GM21825 (cell line): ENCODE data around the gene HNMT.
A peak's percentile ranks its signal among the peaks of the same experiment; 100 is the strongest.

Experiments
- ATAC-seq: cut with Tn5 transposase; IDR thresholded peaks from one replicate; pipeline ENCODE4 v1.9.1; 2021; ENCODE audit warnings: mild to moderate bottlenecking, moderate library complexity; ENCODE audit not compliant: unreplicated experiment

The HNMT gene

DNA sequence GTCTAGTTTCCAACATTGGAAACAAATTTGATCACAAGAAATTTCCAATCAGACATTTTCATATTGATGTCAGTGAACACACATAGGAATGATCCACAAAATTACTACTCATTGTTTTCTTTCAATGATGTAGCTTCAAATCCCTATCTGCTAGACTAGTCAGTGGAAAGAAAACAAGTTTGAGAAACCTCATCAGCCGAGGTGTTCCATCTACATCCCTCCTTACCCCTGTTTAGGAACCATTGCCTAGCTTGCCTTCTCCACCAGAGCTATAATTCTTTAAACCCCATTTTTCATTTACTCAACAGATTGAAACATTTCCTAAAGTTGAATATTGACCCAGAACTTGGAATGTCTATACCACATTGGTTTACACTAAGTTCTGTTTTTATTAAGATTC, 45.3 kb downstream of the HNMT start:
- ATAC-seq = no peak

DNA sequence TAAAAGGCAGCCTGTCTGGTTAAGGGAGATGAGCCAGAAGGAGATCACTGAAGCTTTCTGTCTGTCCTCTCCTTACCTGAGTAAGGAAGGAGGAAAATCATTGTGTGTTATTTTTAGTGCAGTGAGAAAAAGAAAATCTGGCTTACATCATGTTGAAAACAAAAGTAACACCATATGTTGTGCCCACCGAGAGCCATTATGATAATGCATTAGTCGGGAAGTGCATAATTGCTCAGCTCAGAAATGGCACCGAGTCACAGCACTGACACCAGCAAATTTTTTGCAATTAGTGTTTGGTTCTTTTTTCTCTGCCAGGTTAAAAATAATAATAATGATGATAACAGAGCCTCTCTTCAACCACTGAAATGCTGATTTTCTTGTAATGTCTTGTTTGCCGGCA, 46.6 kb downstream of the HNMT start:
- ATAC-seq = no peak

DNA sequence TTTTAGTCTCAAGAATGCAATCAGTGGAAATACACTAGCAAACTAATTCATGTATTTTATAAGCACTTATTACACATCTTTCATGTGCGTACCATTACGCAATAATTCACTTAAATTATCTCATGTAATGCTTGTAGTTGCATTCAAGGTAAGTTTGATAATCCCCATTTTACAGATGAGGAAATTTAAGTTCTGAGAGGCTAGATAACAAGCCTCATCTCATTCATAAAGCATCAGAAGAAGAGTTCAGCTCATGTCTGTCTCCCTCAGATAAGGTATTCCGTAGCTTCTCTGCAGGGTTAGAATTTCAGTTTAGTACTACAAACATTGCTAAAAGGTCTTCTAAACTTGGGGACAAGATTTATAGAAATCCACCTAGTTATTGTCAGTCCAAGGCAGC, 47.8 kb downstream of the HNMT start:
- ATAC-seq = no peak

GRCh38 chr2:138012968-138013367, 48.7 kb downstream of the HNMT start:
- no peak for ATAC-seq

DNA sequence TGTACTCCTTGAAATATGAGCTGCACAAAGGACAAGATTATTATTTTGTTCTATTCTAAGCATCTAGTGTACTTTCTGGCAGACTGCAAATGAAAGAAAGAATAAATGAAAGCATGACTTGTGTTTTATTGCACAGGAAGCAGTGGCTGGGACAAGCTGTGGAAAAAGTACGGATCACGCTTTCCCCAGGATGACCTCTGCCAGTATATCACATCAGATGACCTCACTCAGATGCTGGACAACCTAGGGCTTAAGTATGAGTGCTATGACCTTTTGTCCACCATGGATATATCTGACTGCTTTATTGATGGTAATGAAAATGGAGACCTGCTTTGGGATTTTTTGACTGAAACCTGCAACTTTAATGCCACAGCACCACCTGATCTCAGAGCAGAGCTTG, 49.4 kb downstream of the HNMT start:
- no peak for ATAC-seq

- no peak for ATAC-seq
Observed at GRCh38 chr2:138015494-138015893, 51.2 kb downstream of the HNMT start.

- no peak for ATAC-seq
Observed at GRCh38 chr2:138016351-138017087, 52.2 kb downstream of the HNMT start.

- ATAC-seq = no peak
Observed at GRCh38 chr2:138017824-138018223, 53.6 kb downstream of the HNMT start.

DNA sequence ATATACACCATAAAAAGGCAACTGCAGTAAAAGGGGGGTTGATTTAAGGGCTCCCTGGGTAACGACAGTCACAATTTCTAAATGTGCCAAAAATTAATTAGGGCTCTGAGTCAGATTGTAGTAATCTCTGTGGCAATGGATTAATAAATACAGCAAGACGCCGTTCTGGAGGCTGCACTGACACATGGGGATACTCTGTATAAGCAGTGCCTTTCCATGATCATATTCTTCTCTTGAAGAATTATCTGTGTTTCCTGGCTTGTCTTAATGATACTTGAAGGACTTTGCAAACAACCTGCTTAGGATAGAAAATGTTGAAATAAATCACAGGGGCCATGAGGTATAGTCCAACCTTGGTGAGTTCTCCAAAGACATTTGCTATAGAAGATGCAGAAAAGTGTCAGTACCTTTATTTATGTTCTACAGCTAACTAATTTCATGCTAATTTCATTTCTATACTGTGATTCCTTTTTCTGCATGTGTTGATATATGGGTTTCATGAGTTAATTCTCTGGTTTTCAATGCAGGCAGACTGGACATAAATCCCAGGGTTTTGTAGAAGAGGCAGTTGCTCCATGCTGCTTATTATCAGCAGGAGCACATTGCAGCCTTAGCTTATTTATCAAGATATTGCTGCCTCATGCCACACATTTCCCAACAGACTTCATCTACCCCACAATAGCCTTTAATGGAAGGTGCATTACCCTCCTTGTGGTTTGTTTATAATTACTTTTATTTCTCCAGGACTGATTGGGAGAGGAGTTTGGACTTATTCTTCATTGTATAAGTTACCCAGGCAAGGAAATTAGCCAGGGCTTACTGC, 54.8 kb downstream of the HNMT start:
- no peak for ATAC-seq

- no peak for ATAC-seq
Observed at GRCh38 chr2:138020432-138020831, 56.2 kb downstream of the HNMT start.

DNA sequence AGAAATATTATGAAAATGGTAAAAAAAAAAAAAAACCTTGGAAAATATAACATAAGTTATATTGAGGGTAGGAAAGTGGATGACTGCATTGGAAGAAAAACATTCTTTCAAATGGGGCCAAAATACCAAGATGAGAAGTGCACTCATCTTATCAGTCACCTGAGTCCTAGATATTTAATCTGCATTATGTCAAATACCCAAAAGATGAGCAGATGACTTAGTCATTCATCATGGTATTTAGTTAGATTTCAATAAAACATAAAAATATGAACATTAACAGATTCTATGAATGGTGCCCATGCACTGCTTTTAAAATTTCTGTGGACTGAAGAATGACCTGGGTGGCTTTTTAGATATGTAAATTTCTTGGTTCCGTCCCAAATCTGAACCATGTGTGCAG, 56.9 kb downstream of the HNMT start:
- no peak for ATAC-seq

DNA sequence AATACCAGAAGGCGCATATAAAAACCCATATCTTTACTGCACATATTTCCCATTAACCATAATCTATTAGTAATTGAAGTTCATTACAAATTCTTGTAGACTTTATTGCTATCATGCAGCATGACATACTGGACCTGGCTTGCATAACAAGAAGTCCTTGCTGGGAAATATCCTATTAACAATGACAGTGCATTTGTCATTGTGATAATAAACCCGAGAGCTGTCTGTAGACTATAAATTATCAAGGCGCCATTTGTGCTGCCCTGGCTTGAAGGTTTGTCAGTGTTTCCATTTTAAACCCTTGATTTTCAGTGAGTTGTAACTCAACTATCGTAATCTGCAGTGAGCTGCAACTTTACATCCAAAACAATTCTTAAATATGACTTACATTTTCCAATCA, 59.0 kb downstream of the HNMT start:
- ATAC-seq = no peak

DNA sequence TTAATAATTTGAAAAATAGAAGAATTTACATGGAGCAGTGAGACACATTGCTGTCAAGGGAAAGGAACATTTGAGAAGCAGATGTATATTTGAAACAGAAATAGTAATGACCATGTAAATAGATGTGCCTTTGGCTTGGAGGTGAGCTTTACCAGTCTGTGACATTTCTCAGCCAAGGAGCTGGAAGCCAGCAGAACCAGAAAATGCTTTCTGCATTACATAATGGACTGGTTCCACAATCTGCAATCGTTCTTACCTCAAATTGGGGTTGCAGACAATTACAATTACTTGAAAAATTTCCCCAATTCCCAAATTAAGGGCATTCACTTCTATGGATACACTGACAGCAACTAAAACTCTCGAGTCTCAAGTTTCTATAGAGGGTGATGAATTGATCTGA, 59.7 kb downstream of the HNMT start:
- ATAC-seq = no peak

GRCh38 chr2:138026111-138027020, 62.1 kb downstream of the HNMT start:
- no peak for ATAC-seq

DNA sequence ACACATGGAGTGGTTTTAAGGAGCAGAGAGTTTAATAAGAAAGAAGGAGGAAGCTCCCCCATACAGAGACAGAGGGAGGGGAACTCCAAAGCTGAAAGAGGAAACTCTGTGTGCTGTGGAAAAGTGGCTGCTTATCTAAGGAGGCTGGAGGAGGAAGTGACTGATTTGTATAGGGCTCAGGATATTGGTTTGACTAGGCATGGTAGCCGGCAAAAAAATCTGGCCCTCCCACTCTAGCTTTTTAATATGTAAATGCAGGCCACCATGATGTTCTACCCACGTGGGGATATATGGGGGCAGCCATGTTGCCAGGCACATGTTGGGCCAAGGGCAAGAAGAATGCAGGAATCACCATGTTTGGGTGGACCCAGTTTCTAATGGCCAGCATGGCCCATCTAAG, 64.3 kb downstream of the HNMT start:
- ATAC-seq = no peak

DNA sequence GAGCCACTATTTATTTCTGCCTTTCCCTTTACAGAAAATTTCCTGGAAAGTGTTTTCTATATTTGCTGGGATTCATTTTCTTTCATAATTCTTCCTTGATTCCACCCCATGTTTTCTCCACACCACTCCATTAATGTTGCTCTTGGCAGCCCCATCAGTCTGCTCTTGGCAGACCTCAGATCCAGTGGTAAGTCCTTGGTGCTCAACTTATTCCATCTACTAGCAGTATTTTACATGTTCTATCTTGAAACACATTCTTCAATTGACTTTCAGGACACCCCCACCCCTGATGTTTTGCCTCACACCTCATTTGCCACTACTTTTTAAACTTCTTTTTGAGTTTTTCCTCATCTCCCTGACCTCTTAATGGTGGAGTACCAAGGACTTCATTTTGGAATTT, 65.0 kb downstream of the HNMT start:
- ATAC-seq = no peak

GRCh38 chr2:138030459-138030858, 66.2 kb downstream of the HNMT start:
- ATAC-seq = peak; percentile 76

GRCh38 chr2:138032334-138032733, 68.1 kb downstream of the HNMT start:
- ATAC-seq = no peak

- ATAC-seq = no peak
Observed at GRCh38 chr2:138034536-138034935, 70.3 kb downstream of the HNMT start.

DNA sequence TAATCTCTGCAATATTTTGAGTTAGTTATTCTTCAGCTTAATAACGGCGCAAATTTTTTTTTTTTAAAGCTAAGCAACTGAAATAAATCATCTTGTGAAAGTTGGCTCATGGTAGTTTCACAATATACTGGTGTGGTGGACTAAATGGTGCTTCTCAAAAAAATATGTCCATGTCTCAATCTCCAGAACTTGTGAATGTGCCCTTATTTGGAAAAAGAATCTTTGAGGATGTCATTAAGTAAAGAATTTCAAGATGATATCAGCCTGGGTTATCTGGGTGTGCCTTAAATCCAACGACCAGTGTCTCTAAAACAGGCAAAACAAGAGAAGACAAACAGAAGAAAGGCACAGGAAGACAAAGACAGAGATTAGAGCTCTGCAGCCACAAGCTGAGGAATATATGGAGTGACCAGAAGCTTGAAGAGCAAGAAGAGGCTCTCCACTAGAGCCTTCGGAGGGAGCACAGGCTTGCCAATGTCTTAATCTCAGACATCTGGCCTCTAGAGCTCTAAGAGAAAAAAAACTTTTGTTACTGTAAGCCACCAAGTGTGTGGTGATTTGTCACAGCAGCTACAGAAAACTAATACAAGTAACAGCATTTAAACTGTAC, 71.4 kb downstream of the HNMT start:
- no peak for ATAC-seq

DNA sequence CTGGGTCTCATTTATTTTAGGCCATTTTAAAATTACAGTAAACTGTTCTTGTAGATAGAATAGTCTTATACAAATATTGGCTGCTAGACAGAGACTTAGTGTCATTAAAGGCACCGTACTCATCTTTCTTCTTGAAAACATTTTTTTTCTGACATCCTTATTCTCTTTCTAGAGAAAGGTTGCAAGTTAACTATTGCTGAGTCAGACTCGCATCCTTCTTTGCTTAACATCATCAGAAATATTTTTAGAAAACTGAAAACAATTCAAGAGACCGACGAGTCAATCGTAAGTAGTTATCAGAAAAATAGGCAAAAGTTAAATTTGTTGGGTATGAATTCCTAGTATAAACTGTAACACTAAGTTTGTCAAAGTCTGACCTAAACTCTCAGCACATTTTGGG, 72.2 kb downstream of the HNMT start:
- ATAC-seq = no peak
